Measurements from ENCODE around the gene WDFY2. TPM values are rescaled to one million over a fixed set of nuclear protein-coding genes. Genes with fewer than 3 reads are reported as not detected.
A peak's percentile ranks its signal among the peaks of the same experiment; 100 is the strongest.

The WDFY2 gene
- total RNA-seq, 1 donor from 2014 or later, result 4.5 TPM

- Histone ChIP-seq H3K27ac (replicated peaks) (no peak overlapping the region), H3K4me3 (no peak overlapping the region), H3K27me3 (ENCODE audit: low read depth) (no peaks in the 10 kb centered on the region), H3K9me3 (replicated peaks) (no peaks in the 10 kb centered on the region), H3K4me1 (peaks cover 52% of the 10 kb centered on the region), H3K36me3 (no peaks in the 10 kb centered on the region)
- TF ChIP-seq, protein P1, sequence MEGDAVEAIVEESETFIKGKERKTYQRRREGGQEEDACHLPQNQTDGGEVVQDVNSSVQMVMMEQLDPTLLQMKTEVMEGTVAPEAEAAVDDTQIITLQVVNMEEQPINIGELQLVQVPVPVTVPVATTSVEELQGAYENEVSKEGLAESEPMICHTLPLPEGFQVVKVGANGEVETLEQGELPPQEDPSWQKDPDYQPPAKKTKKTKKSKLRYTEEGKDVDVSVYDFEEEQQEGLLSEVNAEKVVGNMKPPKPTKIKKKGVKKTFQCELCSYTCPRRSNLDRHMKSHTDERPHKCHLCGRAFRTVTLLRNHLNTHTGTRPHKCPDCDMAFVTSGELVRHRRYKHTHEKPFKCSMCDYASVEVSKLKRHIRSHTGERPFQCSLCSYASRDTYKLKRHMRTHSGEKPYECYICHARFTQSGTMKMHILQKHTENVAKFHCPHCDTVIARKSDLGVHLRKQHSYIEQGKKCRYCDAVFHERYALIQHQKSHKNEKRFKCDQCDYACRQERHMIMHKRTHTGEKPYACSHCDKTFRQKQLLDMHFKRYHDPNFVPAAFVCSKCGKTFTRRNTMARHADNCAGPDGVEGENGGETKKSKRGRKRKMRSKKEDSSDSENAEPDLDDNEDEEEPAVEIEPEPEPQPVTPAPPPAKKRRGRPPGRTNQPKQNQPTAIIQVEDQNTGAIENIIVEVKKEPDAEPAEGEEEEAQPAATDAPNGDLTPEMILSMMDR (IDR thresholded peaks at IDR 0.05; ENCODE audit: borderline replicate concordance), result no peak
- intact Hi-C loops (cut with micrococcal nuclease), result loop anchor here (10.0 kb wide), 1 partner anchor 273 kb away; the partner anchor contains the start of gene INTS6
- no peak for DNase-seq
These were observed 143.5 kb downstream of the WDFY2 start for GRCh38 chr13:51727634-51728274.

GRCh38 chr13:51728275-51728673 lies 144.0 kb downstream of the WDFY2 start:
- DNase-seq, result no peak
- Histone ChIP-seq H3K4me1 (peaks cover 47% of the 10 kb centered on the region), H3K36me3 (no peaks in the 10 kb centered on the region), H3K27ac (replicated peaks) (no peak overlapping the region), H3K27me3 (ENCODE audit: low read depth) (no peaks in the 10 kb centered on the region), H3K9me3 (replicated peaks) (no peaks in the 10 kb centered on the region), H3K4me3 (no peak overlapping the region)
- TF ChIP-seq, protein P1 (IDR thresholded peaks at IDR 0.05; ENCODE audit: borderline replicate concordance), result no peak
- intact Hi-C loops (cut with micrococcal nuclease), result loop anchor here (10.0 kb wide), 1 partner anchor 273 kb away; the partner anchor contains the start of gene INTS6

DNA sequence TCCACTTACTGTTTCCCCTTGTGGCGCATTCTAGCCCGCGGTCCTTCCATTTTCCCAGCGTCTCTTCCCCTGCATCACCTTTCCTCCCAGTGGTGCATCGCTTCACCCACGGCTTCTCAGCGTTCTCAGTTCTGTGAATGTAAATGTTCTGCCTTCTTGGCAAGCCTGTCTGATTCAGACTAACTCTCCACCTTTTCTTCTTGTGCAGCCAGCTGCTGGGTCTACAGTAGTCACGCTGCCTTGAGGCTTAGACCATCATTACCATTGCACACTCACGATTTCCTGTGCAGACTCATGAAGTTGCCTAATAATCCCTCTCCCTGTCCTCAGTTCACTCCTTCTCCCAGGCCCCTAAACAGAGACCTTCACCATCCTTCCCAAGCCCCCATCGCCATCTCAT lies 144.7 kb downstream of the WDFY2 start:
- Histone ChIP-seq H3K27ac (replicated peaks) (peak overlapping the region; percentile 77), H3K4me1 (peaks cover 45% of the 10 kb centered on the region)
- intact Hi-C loops (cut with micrococcal nuclease), result loop anchor here (10.0 kb wide), 1 partner anchor 274 kb away; the partner anchor contains the start of gene INTS6

GRCh38 chr13:51729866-51730553 lies 145.7 kb downstream of the WDFY2 start:
- Histone ChIP-seq H3K4me1 (peaks cover 42% of the 10 kb centered on the region), H3K27me3 (ENCODE audit: low read depth) (no peaks in the 10 kb centered on the region), H3K27ac (replicated peaks) (peak overlapping the region; percentile 77), H3K36me3 (no peaks in the 10 kb centered on the region), H3K4me3 (peak overlapping the region; percentile 9), H3K9me3 (replicated peaks) (no peaks in the 10 kb centered on the region)
- intact Hi-C loops (cut with micrococcal nuclease), result loop anchor here (10.0 kb wide), 1 partner anchor 275 kb away; the partner anchor contains the start of gene INTS6
- DNase-seq, result no peak
- TF ChIP-seq, protein P1 (IDR thresholded peaks at IDR 0.05; ENCODE audit: borderline replicate concordance), result no peak

More for the DNA sequence above, 144.7 kb downstream of the WDFY2 start:
- Histone ChIP-seq H3K27me3 (ENCODE audit: low read depth) (no peaks in the 10 kb centered on the region), H3K36me3 (no peaks in the 10 kb centered on the region), H3K4me3 (no peak overlapping the region), H3K9me3 (replicated peaks) (no peaks in the 10 kb centered on the region)
- TF ChIP-seq, protein P1 (IDR thresholded peaks at IDR 0.05; ENCODE audit: borderline replicate concordance), result no peak
- DNase-seq, result no peak

DNA sequence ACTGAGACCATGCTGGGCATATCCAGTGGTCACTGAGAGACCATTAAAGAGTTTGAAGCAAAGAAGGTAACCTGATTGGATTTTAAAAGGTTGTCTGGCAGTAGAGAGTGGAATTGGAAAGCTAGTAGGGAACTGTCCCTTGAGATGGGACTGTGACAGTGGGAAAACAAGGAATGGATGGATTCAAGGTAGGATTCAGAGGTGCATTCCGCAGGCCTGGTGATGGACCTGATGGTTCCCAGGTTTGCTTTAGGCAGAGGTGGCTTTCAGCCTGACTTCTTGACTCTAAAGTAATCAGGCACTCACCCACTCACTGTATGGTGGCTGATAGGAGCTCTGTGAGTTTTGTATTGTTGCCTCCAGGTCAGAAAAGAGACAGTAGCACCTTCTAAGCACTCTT lies 146.7 kb downstream of the WDFY2 start:
- TF ChIP-seq, protein P1 (IDR thresholded peaks at IDR 0.05; ENCODE audit: borderline replicate concordance), result no peak
- intact Hi-C loops (cut with micrococcal nuclease), result no loop called here
- H3K9me3 ChIP-seq (replicated peaks), result no peaks in the 10 kb centered on the region
- H3K27me3 ChIP-seq (ENCODE audit: low read depth), result no peaks in the 10 kb centered on the region
- H3K4me1 ChIP-seq, result peaks cover 42% of the 10 kb centered on the region
- H3K27ac ChIP-seq (replicated peaks), result peak overlapping the region; percentile 77
- H3K4me3 ChIP-seq, result no peak overlapping the region
- no peaks in the 10 kb centered on the region for H3K36me3 ChIP-seq
- no peak for DNase-seq

All from left ventricle myocardium inferior (tissue), 1 donor.